Measurements from ENCODE around the gene PAF1.
A peak's percentile ranks its signal among the peaks of the same experiment; 100 is the strongest.

The PAF1 gene

GRCh38 chr19:39390751-39391437, at the start of gene PAF1, which contains the start of gene MED29:
TSS of gene PAF1 (minus strand) at chr19:39391106. CDS start at chr19:39390864, 242 bp downstream.
TSS of gene MED29 (plus strand) at chr19:39391378. CDS start at chr19:39391423, 45 bp downstream.
- peak; percentile 99 for DNase-seq

- DNase-seq = no peak
Observed at GRCh38 chr19:39438270-39438934, 47.5 kb upstream of the PAF1 start.

- no peak for DNase-seq
Observed at GRCh38 chr19:39436350-39436716, 45.4 kb upstream of the PAF1 start.

DNA sequence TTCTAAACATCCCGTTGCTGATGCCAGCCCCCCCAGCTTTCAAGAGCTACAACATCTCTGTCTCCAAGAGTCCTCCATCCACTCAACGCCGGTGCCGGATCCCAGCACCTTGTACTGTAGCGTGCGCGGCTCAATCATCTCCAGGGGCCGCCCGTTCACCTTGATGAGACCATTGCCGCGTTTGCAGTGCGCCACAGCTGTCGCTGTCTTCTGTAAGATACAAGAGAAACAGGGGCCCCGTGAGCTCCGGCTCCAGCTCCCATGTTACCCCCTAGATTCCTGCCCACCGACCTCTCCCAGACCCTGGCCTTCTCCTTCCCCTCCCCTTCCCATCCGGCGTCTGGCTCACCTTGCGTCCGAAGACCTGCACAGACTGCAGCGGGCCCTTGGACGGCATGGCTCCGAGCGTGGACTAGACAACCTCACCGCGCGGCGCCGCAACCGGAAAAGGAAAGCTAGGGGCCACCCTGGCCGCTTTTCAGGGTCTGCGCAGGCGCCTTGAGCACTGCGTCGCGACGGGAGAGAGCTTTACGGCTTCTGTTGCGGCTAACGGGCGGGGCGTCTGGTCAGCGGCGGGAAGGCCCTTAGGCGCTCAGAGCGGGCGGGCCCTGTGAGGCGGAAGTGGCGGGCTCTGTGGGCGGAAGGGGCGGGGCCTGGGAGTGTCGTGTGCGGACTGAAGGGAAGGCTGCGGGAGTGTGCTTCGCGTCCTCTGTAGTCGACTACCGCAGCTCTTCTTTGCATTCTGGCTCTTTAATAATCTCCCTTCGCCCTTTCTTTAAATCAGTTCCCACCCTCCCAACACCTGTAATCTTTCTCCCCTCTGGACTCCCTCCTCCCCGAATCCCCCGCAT, 44.8 kb upstream of the PAF1 start, which contains the start of gene RPS16:
RPS16 (minus strand) TSS at position 451 of the 851 bp plus-strand sequence; CDS start at position 397, 54 bp downstream.
- DNase-seq = peak; percentile 99

GRCh38 chr19:39434123-39435076, 43.5 kb upstream of the PAF1 start:
- DNase-seq = peak in 1 of 2 donors; percentile 21

GRCh38 chr19:39433480-39434079, 42.7 kb upstream of the PAF1 start:
- no peak for DNase-seq

- peak in 1 of 2 donors; percentile 14 for DNase-seq
Observed at GRCh38 chr19:39432677-39433025, 41.7 kb upstream of the PAF1 start.

GRCh38 chr19:39430675-39431593, 40.0 kb upstream of the PAF1 start:
- DNase-seq = peak; percentile 88

DNA sequence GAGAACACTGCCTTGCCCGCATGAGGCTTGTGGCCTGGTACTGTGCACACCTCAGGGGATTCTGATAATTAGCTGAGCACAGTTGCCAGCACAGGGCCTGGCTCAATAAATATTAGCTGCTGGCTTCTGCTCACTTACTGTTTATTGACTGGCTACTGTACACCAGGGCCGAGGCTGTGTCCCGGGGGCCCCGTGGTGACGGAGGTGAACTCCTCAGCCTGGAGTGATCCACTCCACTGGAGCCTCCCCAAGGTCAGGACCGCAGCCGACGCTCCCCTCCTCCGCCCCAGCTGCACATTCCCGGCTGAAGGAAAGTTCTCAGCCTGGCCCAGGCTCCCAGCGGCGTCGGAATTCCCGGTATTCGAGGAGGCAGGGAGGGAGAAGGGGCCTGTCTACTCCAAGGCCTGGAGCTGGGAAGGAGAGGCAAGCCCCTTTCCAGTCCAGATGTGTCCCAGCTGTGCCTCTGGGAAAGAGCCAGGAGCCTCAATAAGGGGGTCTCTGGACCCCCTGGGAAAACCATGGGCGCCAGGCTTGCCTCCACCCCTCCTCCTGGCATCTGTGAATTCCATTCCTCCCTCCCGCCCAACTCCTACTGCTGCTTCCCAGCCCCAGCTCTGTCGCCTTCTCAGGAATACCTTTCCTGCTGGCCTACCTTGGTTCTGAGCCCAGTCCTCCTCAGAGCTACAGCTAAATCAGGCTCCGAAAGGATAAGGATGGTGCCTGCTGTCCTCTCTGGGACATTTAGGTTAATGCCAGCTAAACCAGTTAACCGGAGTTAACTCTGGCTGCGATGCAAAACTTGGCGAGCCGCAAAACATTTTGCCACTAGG, 37.6 kb upstream of the PAF1 start:
- peak in 1 of 2 donors; percentile 26 for DNase-seq

- DNase-seq = no peak
Observed at GRCh38 chr19:39427707-39428106, 36.8 kb upstream of the PAF1 start.

- peak in 1 of 2 donors; percentile 16 for DNase-seq
Observed at GRCh38 chr19:39426170-39426569, 35.3 kb upstream of the PAF1 start.

- DNase-seq = peak in 1 of 2 donors; percentile 15
Observed at GRCh38 chr19:39425744-39426143, 34.8 kb upstream of the PAF1 start.

DNA sequence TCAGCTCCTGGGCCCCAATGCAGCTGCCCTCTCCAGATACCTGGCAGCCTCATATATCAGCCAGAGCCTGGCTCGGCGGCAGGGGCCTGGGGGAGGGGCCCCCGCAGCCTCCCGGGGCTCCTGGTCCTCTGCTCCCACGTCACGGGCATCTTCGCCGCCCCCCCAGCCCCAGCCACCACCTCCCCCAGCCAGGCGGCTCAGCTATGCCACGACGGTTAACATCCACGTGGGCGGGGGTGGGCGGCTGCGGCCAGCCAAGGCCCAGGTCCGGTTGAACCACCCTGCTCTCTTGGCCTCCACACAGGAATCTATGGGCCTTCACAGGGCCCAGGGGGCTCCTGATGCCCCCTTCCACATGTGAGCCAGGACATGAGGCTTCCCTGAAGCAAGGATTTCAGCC, 34.0 kb upstream of the PAF1 start:
- no peak for DNase-seq

DNA sequence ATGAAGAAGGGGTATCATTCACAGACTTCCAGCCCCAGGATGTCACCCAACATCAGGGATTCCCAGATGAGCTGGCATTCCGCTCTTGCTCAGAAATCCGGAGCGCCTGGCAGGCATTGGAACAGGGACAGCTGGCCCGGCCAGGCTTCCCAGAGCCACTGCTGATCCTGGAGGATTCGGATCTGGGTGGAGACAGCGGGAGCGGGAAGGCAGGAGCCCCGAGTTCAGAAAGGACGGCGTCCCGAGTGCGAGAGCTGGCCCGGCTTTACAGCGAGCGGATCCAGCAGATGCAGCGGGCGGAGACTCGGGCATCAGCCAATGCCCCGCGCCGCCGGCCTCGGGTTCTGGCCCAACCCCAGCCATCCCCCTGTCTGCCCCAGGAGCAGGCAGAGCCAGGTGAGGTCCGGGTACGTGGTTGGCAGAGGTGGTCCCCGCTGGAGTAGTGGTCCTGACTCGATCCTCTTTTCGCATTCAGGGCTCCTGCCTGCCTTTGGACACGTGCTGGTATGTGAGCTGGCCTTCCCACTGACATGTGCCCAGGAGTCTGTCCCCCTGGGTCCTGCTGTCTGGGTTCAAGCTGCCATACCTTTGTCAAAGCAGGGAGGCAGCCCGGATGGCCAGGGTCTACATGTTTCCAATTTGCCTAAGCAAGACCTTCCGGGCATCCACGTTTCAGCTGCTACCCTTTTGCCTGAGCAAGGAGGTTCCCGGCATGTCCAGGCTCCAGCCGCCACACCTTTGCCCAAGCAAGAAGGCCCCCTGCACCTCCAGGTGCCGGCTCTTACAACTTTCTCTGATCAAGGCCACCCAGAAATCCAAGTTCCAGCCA, 32.6 kb upstream of the PAF1 start:
- peak in 1 of 2 donors; percentile 22 for DNase-seq

DNA sequence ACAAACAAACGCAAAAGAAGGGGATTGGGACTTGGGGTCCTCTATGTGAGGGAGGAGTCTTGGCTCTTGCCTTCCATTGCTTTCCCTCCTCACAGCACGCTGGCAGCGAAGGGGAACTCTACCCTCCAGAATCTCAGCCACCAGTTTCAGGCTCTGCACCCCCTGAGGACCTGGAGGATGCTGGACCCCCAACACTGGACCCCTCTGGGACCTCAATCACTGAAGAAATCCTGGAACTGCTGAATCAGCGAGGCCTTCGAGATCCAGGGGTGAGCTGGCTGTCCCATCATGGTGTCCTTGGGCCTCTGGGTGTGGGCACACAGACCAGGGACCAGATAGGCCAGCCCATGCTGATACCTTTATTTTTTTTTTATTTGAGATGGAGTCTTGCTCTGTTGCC, 31.1 kb upstream of the PAF1 start:
- DNase-seq = no peak

DNA sequence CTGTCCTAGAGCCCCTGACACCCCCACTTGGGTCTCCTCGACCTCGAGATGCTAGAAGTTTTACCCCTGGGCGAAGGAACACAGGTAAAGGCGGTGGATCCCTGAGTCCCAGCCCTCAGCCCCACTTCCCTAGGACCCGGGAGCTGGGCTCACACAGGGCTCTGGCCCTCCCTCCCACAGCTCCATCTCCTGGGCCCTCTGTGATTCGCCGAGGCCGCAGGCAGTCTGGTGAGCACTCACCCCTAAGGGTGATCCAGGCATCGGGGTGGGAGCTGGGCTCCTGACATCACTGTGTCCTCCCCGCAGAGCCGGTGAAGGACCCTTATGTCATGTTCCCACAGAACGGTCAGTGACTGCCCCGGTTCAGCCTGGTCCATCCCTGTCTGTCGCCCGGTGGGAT, 29.9 kb upstream of the PAF1 start:
- no peak for DNase-seq

GRCh38 chr19:39419003-39419402, 28.1 kb upstream of the PAF1 start:
- DNase-seq = no peak

DNA sequence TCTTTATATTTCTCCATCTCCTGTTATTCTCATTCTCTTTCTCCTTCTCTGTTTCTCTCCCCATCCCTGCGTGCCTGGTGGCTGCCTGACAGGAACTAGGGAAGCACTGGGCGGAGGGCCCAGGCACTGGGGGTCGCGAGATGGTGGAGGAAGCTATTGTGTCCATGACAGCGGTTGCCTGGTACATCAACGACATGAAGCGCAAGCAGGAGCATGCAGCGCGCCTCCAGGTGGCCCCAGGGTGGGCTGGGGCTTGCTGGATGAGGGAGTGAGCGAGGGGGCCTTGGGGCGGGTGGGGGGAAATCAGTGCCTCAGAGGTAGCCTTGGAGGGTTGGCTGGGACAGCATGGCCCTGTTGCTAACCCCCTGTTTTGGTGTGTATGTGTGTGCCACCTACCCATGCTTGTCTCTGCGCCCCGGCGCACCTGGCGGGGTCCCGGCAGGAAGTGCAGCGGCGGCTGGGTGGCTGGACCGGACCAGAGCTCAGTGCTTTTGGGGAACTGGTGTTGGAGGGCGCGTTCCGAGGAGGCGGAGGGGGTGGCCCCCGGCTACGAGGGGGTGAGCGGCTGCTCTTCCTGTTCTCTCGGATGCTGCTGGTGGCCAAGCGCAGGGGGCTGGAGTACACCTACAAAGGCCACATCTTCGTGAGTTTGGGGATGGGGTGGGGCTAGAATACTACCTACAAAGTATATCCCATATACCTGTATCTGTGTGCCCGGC, 26.7 kb upstream of the PAF1 start:
- peak in 1 of 2 donors; percentile 22 for DNase-seq

Data from CD4-positive, alpha-beta T cell treated with Interferon alpha-2 for 1 hour (primary cell).